ENCODE results near the gene SLC49A3.

The SLC49A3 gene

GRCh38 chr4:726235-726787, 37.4 kb upstream of the SLC49A3 start:
- in situ Hi-C loops (cut with HindIII; ENCODE audit: low sequenced_read_pairs), result no loop called here
- H3K4me3 ChIP-seq (ENCODE audit: low read depth, low read length), result no peak overlapping the region
- DNase-seq (ENCODE audit: low read depth), result no peak
- TF ChIP-seq CTCF (IDR thresholded peaks at IDR 0.05; ENCODE audit: low read depth, low read length, missing control alignments), result no peak

DNA sequence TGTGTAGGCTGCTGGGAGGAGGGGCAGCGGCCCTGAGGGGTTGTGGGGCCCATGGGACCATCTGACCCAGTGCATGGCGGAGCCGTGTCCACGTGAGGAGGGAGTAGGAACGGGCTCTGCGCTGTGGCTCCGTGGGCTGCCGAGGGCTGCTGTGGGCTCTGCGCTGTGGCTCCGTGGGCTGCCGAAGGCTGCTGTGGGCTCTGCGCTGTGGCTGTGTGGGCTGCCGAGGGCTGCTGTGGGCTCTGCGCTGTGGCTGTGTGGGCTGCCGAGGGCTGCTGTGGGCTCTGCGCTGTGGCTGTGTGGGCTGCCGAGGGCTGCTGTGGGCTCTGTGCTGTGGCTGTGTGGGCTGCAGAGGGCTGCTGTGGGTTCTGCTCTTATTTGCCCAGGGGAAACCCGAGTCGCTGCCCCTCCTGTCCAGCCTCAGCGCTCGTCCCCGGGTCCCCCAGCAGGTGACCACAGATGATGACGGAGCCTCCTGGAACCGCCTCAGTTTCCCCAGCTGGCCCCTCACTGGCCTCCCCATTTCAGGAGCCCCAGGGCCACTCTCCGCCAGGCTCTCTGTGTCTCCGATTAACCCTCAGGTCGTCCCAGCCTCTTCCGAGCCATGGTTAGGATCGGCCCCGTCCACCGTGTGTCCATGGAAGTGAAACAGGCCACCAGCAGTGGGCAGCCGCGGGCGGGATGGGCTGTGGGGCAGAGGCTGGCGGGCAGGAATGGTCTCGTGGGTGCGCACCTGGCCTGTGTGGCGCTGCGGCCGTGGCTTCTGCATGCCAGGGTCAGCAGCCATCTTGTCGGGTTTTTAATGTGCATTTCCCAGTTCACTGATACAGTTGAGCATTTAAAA, 36.7 kb upstream of the SLC49A3 start:
- H3K4me3 ChIP-seq (ENCODE audit: low read depth, low read length), result no peak overlapping the region
- DNase-seq (ENCODE audit: low read depth), result no peak
- no peak for TF ChIP-seq CTCF (IDR thresholded peaks at IDR 0.05; ENCODE audit: low read depth, low read length, missing control alignments)
- in situ Hi-C loops (cut with HindIII; ENCODE audit: low sequenced_read_pairs), result no loop called here

DNA sequence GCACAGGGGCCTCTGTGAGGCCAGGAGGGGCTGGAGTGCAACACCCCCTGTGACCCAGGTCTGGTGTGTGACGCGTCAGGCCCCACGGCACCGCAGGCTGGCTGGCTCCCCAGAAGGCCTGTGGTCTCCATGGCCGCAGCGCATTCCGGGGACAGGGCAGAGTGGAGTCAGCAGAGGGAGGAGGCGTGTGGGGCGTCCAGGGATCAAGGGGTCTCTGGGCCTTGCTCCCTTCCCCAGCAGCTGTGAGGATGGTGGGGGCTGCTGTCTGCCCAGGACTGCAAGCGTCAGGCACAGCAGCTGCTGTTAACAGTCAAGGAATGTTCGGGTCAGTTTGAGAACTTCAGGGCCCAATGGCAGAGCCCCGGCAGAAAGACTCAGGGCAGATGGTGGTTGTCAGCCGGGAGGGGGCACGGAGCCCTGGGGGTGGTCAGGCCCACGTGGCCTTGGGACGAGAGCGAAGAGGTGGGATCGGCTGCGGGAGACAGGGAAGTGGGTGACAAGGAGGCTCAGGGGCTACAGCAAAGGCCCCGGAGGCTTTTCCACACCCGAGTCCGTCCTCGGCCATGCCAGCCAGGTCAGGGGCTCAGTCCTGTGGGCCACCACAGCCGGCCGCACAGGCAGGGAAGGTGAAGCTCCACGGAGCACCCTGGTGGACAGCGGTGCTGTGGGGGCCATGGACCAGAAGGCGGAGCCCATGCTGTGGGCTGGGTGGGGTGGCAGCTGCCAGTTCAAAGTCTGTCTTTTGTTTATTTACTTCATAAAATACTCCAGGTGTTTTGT, 35.0 kb upstream of the SLC49A3 start:
- no peak for TF ChIP-seq CTCF (IDR thresholded peaks at IDR 0.05; ENCODE audit: low read depth, low read length, missing control alignments)
- no peak for DNase-seq (ENCODE audit: low read depth)
- H3K4me3 ChIP-seq (ENCODE audit: low read depth, low read length), result no peak overlapping the region
- in situ Hi-C loops (cut with HindIII; ENCODE audit: low sequenced_read_pairs), result no loop called here

DNA sequence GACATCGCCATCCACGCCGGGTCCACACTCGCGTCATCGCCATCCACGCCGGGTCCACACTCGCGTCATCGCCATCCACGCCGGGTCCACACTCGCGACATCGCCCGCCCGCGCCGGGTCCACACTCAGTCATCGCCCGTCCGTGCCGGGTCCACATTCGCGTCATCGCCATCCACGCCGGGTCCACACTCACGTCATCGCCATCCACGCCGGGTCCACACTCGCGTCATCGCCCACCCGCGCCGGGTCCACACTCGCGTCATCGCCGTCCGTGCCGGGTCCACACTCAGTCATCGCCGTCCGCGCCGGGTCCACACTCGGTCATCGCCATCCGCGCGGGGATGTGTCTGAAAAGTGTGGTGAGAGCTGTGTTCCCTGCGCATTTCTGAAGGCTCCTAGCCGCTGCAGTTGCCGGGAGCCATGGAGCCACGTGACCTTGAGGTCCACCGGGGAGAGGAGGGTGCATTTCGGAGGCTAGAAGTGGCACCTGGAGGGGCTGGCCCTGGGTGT, 34.0 kb upstream of the SLC49A3 start:
- TF ChIP-seq CTCF (IDR thresholded peaks at IDR 0.05; ENCODE audit: low read depth, low read length, missing control alignments), result no peak
- no peak for DNase-seq (ENCODE audit: low read depth)
- no peak overlapping the region for H3K4me3 ChIP-seq (ENCODE audit: low read depth, low read length)
- in situ Hi-C loops (cut with HindIII; ENCODE audit: low sequenced_read_pairs), result no loop called here

DNA sequence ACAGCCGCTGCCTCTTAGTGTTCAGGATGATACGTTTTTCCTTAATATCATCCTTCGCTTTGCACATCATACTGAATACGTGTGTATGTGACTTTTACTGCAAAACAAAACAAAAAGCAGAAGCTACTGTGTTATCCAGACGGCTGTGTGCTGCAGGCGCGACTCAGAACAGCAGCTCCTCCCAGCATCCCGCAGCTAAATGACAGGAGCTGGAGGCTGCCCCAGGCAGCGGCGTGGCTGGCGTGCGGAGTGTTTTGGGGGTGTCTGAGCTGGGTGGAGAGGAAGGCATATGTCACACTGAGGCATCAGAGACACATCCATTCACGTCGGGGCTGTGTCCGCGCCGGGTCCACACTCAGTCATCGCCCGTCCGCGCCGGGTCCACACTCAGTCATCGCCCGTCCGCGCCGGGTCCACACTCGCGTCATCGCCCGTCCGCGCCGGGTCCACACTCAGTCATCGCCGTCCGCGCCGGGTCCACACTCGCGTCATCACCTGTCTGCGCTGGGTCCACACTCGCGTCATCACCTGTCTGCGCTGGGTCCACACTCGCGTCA, 33.3 kb upstream of the SLC49A3 start:
- no peak overlapping the region for H3K4me3 ChIP-seq (ENCODE audit: low read depth, low read length)
- DNase-seq (ENCODE audit: low read depth), result no peak
- in situ Hi-C loops (cut with HindIII; ENCODE audit: low sequenced_read_pairs), result no loop called here
- no peak for TF ChIP-seq CTCF (IDR thresholded peaks at IDR 0.05; ENCODE audit: low read depth, low read length, missing control alignments)
